ENCODE results near the gene DNER. TPM values are rescaled to one million over a fixed set of nuclear protein-coding genes. Genes with fewer than 3 reads are reported as not detected.

DNER gene
- total and polyA plus RNA-seq, 10 of the 15 experiments (the other 5 are each of a cell fraction or from before 2014, with no cell fraction given) = 0.04 to 0.08 (median 0.07) TPM; not detected in 7

DNA sequence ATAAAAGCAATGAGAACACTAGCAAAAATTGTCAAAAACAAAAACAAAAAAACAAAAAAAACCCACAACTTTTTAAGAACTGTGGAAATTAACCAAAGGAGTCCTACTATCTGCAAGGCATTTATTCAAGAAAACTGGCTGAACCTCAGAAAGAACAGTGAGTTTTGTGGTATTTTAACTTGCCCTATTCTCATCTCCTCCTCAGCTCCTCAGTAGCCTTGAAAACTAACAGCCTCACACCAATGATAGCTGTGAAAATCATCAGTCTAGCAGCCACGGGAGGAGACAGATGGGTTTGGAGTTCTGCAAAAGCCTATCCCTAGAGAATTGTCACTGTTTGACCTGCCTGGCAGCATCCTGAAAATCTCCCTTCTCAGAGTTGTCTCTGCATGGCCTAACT lies 20.1 kb upstream of the DNER start:
- ChIA-PET POLR2A (no interaction called here), CTCF (no interaction called here), RAD21 (ENCODE audit: unreplicated experiment) (interaction anchor here (0.6 kb wide), 1 partner anchor 426 kb away, joined by 4 read pairs; no protein-coding TSS in a partner anchor), SMC1A (ENCODE audit: uncharacterized antibody, unreplicated experiment) (no interaction called here)
- Histone ChIP-seq H3K79me2 (ENCODE audit: control insufficient read depth, insufficient read depth, low read length) (no peaks in the 10 kb centered on the region), H3K36me3 (ENCODE audit: control insufficient read depth in 2 of 2, insufficient read depth in 2 of 2, low read length in 1 of 2) (no peaks in the 10 kb centered on the region), H3K9ac (ENCODE audit: control insufficient read depth, insufficient read depth, low read length) (no peak overlapping the region), H3K4me1 (ENCODE audit: control insufficient read depth, insufficient read depth, low read length) (no peaks in the 10 kb centered on the region), H4K20me1 (ENCODE audit: control insufficient read depth, insufficient read depth) (no peaks in the 10 kb centered on the region), H3K9me3 (replicated peaks; ENCODE audit: control insufficient read depth, insufficient read depth, low read length) (no peaks in the 10 kb centered on the region; the same call in 1 of the 3 replicates), H3K4me3 (no peak overlapping the region), H3K4me2 (ENCODE audit: control insufficient read depth, insufficient read depth) (no peak overlapping the region), H3K27ac (ENCODE audit: control insufficient read depth, insufficient read depth) (no peak overlapping the region), H3K27me3 (replicated peaks in 1 of 2; ENCODE audit: control insufficient read depth in 2 of 2, insufficient read depth in 2 of 2, low read length in 1 of 2) (no peaks in the 10 kb centered on the region; a peak in 1 of 4 replicates), H2AFZ (ENCODE audit: control insufficient read depth, low read depth, low read length) (no peak overlapping the region)
- no peak for ATAC-seq
- FAIRE-seq = no peak
- no TSS peak for BruUV-seq (replicated peaks)
- in situ Hi-C loops (cut with MboI) (no loop called here), intact Hi-C loops (cut with micrococcal nuclease; ENCODE audit: unreplicated experiment) (no loop called here)
- WGBS (ENCODE audit: insufficient coverage, insufficient replicate concordance, low lambda C conversion rate, missing lambda C conversion rate) = 0% methylated on average over 1 of the region's 1 CpG
- no peak for DNase-seq (ENCODE audit: low read depth, low spot score)
- TF ChIP-seq CREM (IDR thresholded peaks at IDR 0.05; ENCODE audit: low read depth) (no peak), GABPA (IDR thresholded peaks at IDR 0.05; ENCODE audit: low read depth) (no peak), RAD21 (IDR thresholded peaks at IDR 0.05; ENCODE audit: insufficient read depth, low read depth, low read length) (no peak), TCF3 (IDR thresholded peaks at IDR 0.05; ENCODE audit: borderline replicate concordance, insufficient read depth, low read depth, low read length) (no peak), MXI1 (IDR thresholded peaks at IDR 0.05; ENCODE audit: low read depth, low read length) (no peak), NFYA (IDR thresholded peaks at IDR 0.05; ENCODE audit: borderline replicate concordance, low read depth, low read length) (no peak)
- TF ChIP-seq, protein P1, sequence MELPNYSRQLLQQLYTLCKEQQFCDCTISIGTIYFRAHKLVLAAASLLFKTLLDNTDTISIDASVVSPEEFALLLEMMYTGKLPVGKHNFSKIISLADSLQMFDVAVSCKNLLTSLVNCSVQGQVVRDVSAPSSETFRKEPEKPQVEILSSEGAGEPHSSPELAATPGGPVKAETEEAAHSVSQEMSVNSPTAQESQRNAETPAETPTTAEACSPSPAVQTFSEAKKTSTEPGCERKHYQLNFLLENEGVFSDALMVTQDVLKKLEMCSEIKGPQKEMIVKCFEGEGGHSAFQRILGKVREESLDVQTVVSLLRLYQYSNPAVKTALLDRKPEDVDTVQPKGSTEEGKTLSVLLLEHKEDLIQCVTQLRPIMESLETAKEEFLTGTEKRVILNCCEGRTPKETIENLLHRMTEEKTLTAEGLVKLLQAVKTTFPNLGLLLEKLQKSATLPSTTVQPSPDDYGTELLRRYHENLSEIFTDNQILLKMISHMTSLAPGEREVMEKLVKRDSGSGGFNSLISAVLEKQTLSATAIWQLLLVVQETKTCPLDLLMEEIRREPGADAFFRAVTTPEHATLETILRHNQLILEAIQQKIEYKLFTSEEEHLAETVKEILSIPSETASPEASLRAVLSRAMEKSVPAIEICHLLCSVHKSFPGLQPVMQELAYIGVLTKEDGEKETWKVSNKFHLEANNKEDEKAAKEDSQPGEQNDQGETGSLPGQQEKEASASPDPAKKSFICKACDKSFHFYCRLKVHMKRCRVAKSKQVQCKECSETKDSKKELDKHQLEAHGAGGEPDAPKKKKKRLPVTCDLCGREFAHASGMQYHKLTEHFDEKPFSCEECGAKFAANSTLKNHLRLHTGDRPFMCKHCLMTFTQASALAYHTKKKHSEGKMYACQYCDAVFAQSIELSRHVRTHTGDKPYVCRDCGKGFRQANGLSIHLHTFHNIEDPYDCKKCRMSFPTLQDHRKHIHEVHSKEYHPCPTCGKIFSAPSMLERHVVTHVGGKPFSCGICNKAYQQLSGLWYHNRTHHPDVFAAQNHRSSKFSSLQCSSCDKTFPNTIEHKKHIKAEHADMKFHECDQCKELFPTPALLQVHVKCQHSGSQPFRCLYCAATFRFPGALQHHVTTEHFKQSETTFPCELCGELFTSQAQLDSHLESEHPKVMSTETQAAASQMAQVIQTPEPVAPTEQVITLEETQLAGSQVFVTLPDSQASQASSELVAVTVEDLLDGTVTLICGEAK (IDR thresholded peaks at IDR 0.05; ENCODE audit: borderline replicate concordance) = no peak
- TF ChIP-seq, protein P2, sequence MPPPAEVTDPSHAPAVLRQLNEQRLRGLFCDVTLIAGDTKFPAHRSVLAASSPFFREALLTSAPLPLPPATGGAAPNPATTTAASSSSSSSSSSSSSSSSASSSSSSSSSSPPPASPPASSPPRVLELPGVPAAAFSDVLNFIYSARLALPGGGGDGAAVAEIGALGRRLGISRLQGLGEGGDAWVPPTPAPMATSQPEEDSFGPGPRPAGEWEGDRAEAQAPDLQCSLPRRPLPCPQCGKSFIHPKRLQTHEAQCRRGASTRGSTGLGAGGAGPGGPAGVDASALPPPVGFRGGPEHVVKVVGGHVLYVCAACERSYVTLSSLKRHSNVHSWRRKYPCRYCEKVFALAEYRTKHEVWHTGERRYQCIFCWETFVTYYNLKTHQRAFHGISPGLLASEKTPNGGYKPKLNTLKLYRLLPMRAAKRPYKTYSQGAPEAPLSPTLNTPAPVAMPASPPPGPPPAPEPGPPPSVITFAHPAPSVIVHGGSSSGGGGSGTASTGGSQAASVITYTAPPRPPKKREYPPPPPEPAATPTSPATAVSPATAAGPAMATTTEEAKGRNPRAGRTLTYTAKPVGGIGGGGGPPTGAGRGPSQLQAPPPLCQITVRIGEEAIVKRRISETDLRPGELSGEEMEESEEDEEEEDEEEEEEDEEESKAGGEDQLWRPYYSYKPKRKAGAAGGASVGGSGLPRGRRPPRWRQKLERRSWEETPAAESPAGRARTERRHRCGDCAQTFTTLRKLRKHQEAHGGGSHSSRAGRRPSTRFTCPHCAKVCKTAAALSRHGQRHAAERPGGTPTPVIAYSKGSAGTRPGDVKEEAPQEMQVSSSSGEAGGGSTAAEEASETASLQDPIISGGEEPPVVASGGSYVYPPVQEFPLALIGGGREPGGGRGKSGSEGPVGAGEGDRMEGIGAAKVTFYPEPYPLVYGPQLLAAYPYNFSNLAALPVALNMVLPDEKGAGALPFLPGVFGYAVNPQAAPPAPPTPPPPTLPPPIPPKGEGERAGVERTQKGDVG (CRISPR knock-in tag; IDR thresholded peaks at IDR 0.05) = no peak
- TF ChIP-seq, protein P3, sequence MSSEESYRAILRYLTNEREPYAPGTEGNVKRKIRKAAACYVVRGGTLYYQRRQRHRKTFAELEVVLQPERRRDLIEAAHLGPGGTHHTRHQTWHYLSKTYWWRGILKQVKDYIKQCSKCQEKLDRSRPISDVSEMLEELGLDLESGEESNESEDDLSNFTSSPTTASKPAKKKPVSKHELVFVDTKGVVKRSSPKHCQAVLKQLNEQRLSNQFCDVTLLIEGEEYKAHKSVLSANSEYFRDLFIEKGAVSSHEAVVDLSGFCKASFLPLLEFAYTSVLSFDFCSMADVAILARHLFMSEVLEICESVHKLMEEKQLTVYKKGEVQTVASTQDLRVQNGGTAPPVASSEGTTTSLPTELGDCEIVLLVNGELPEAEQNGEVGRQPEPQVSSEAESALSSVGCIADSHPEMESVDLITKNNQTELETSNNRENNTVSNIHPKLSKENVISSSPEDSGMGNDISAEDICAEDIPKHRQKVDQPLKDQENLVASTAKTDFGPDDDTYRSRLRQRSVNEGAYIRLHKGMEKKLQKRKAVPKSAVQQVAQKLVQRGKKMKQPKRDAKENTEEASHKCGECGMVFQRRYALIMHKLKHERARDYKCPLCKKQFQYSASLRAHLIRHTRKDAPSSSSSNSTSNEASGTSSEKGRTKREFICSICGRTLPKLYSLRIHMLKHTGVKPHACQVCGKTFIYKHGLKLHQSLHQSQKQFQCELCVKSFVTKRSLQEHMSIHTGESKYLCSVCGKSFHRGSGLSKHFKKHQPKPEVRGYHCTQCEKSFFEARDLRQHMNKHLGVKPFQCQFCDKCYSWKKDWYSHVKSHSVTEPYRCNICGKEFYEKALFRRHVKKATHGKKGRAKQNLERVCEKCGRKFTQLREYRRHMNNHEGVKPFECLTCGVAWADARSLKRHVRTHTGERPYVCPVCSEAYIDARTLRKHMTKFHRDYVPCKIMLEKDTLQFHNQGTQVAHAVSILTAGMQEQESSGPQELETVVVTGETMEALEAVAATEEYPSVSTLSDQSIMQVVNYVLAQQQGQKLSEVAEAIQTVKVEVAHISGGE (CRISPR knock-in tag; IDR thresholded peaks at IDR 0.05) = no peak
- TF ChIP-seq, protein P4, sequence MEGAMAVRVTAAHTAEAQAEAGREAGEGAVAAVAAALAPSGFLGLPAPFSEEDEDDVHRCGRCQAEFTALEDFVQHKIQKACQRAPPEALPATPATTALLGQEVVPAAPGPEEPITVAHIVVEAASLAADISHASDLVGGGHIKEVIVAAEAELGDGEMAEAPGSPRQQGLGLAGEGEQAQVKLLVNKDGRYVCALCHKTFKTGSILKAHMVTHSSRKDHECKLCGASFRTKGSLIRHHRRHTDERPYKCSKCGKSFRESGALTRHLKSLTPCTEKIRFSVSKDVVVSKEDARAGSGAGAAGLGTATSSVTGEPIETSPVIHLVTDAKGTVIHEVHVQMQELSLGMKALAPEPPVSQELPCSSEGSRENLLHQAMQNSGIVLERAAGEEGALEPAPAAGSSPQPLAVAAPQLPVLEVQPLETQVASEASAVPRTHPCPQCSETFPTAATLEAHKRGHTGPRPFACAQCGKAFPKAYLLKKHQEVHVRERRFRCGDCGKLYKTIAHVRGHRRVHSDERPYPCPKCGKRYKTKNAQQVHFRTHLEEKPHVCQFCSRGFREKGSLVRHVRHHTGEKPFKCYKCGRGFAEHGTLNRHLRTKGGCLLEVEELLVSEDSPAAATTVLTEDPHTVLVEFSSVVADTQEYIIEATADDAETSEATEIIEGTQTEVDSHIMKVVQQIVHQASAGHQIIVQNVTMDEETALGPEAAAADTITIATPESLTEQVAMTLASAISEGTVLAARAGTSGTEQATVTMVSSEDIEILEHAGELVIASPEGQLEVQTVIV (IDR thresholded peaks at IDR 0.05; ENCODE audit: borderline replicate concordance, partially characterized antibody) = no peak
